ENCODE measurements around the gene GLTP.
A peak's percentile ranks its signal among the peaks of the same experiment; 100 is the strongest.

Gene GLTP

GRCh38 chr12:109818253-109818652 lies 62.1 kb downstream of the GLTP start:
- no peak for DNase-seq

GRCh38 chr12:109817627-109818231 lies 62.6 kb downstream of the GLTP start:
- no peak for DNase-seq

- DNase-seq: no peak
These were observed 63.5 kb downstream of the GLTP start for GRCh38 chr12:109816870-109817269.

- DNase-seq: no peak
These were observed 64.4 kb downstream of the GLTP start for GRCh38 chr12:109815757-109816617.

GRCh38 chr12:109815225-109815624 lies 65.1 kb downstream of the GLTP start:
- DNase-seq: no peak

GRCh38 chr12:109814600-109815150 lies 65.7 kb downstream of the GLTP start:
- no peak for DNase-seq

- DNase-seq: no peak
These were observed 66.4 kb downstream of the GLTP start for GRCh38 chr12:109813810-109814416.

- no peak for DNase-seq
These were observed 68.7 kb downstream of the GLTP start for GRCh38 chr12:109811624-109811995.

GRCh38 chr12:109810954-109811623 lies 69.3 kb downstream of the GLTP start:
- no peak for DNase-seq

GRCh38 chr12:109808876-109809646 lies 71.3 kb downstream of the GLTP start:
- DNase-seq: no peak

- no peak for DNase-seq
These were observed 72.2 kb downstream of the GLTP start for GRCh38 chr12:109807954-109808643.

- DNase-seq: peak; percentile 50
These were observed 75.2 kb downstream of the GLTP start for GRCh38 chr12:109804820-109805761.

GRCh38 chr12:109803678-109804077 lies 76.7 kb downstream of the GLTP start:
- DNase-seq: no peak

GRCh38 chr12:109802828-109803227 lies 77.5 kb downstream of the GLTP start:
- no peak for DNase-seq

Data from NCI-H1436 (cell line).